RWPE1 (cell line): ENCODE results near the gene CXCR4.

Experiments used
- CTCF ChIA-PET: fragments of 350-600 bp; sonication (Branson Sonifier 250); formaldehyde crosslinking; extraction: SDS; loops from one replicate; lab custom pipeline; 2021; lab: Yijun Ruan, JAX
- POLR2A ChIA-PET: fragments of 400-600 bp; formaldehyde crosslinking; extraction: SDS; loops from one replicate; lab custom pipeline; 2020; ENCODE audit warnings: antibody characterized with exemption; ENCODE audit not compliant: low non-redundant PET; lab: Yijun Ruan, JAX
- DNase-seq: peaks from one replicate; pipeline ENCODE4 v3.0.0; 2012; ENCODE audit warnings: low spot score
- H3K27ac ChIP-seq: fragments of 450-650 bp; 2 replicates; pipeline ENCODE4 v1.5.1; 2017
- CTCF ChIP-seq: fragments of 450-650 bp; conservative IDR thresholded peaks from 2 replicates; pipeline ENCODE4 v1.5.1; 2017; ENCODE audit warnings: low read depth, mild to moderate bottlenecking

The CXCR4 gene

DNA sequence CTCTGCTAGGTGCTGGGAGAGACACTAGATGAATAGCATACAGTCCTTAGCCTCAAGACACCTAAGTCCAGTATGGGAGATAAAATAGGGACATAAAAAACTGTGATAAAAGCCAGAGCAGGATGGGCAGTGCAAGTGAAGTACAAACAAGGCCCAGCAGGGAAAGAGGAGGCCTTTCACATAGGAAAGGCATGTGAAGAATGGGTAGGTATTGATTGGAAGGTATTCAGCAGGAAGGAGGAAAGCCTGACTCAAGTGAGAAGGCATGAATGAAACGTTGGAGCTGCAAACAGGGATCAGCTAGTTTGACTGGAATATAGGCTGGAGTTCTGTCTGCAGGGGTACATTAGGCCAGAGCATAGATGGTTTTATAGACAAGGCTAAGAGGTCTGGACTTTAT is 11.0 kb upstream of the CXCR4 start:
- TF ChIP-seq CTCF: no peak
- no peak for DNase-seq
- no peak overlapping the region for H3K27ac ChIP-seq
- CTCF ChIA-PET: no interaction called here
- POLR2A ChIA-PET: no interaction called here

- no peak for DNase-seq
- CTCF ChIA-PET: no interaction called here
- no peak for TF ChIP-seq CTCF
- H3K27ac ChIP-seq: no peak overlapping the region
- POLR2A ChIA-PET: no interaction called here
These were observed 10.4 kb upstream of the CXCR4 start for GRCh38 chr2:136128366-136128765.

DNA sequence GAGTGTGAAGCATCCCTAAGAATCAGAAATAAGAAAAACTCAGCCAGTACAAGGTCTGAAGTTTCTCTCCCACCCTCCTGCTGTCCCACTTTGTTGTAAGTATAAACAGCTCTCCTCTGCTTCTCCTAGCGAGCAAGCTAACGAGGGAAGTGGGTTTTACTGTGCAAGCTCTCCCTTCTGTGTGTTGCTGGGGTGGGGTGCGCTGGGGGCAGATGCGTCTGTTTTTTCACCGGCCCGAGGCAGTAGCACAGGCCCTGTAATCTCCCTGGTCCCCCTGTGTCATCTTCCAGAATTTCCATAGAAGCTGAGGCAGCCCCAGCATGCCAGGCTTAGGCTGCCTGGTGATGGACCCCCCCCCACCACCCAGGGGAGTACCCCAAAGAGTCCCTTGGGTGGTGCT is 9.4 kb upstream of the CXCR4 start:
- CTCF ChIA-PET: no interaction called here
- no peak for TF ChIP-seq CTCF
- H3K27ac ChIP-seq: no peak overlapping the region
- no peak for DNase-seq
- POLR2A ChIA-PET: no interaction called here

DNA sequence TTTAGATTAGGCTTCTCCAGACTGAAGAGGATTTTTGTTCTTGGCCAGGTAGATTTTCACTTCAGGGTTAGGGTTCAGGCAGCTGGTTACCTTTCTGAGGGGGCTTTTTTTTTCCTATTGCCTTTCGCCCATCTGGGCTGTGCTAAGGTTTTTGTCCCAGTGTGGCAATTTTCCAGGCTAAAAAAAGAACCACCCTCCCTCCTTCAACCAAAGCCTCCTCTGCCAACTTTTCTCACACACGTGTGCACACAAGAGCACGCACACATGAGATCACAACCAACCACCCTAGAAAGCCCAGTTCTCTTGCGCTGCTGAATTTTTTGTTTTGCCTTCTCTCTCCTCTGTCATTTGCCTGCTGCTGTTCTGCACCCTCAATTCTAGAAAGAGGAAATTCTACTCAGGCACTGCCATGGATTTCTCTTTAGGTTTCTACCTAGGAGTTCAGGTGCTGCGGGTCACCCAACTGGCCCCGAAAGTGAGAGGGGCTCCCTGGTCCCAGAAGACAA is 8.5 kb upstream of the CXCR4 start:
- DNase-seq: no peak
- H3K27ac ChIP-seq: no peak overlapping the region
- no peak for TF ChIP-seq CTCF
- CTCF ChIA-PET: interaction anchor here (0.6 kb wide), 1 partner anchor 10 kb away, joined by 3 read pairs; no protein-coding TSS in a partner anchor
- POLR2A ChIA-PET: no interaction called here

DNA sequence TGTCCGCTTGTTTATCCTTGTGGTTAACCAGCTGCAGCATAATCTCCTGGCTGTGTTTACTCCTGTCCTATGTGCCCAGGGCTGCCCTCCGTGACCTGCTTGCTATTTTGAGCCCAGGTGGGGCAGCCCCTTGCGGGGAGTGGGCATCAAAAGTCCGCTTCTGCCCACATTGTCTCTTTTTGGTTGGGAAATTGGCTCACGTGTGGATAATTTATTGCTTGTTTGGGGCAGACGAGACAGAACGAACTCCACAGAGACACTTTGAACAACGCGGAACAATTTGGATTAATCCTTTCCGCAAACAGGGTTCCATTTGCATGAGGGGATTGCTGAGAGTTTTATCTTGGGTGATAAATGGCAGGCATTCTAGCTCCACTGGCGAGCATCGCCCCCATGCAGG is 8.1 kb upstream of the CXCR4 start:
- no peak for DNase-seq
- ChIA-PET CTCF (interaction anchor here (0.6 kb wide), 1 partner anchor 10 kb away, joined by 3 read pairs; no protein-coding TSS in a partner anchor), POLR2A (no interaction called here)
- no peak for TF ChIP-seq CTCF
- no peak overlapping the region for H3K27ac ChIP-seq

DNA sequence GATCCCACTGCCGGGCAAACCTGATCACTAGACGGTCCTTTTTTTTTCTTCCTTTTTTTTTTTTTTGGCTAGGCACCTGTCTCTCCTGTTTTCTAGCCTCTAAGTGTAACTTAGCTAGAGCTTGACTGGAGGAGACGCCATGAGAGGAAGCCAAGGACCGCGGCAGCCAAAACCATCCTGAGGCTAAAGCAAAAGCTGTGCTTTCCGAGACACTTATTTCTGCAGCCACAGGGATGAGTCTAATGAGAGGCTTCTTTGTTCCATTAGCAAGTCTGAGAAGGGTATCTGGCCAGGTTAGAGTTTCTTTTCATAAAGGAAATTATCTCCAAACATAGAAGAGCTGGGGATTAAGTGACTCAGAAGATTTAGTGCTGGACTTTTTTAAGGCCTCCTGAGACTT is 7.3 kb upstream of the CXCR4 start:
- no peak for DNase-seq
- H3K27ac ChIP-seq: no peak overlapping the region
- no peak for TF ChIP-seq CTCF
- ChIA-PET CTCF (interaction anchor here (0.7 to 1.2 kb wide), 2 partner anchors 11 to 313 kb away, joined by 3 to 4 read pairs; no protein-coding TSS in a partner anchor), POLR2A (no interaction called here)
